IMR-90 (cell line): ENCODE measurements around the gene ZFR2. TPM values are rescaled to one million over a fixed set of nuclear protein-coding genes. Genes with fewer than 3 reads are reported as not detected.

Source experiments
- ATAC-seq: fragments of 200-7000 bp; cut with Tn5 transposase; 2 replicates; pipeline ENCODE4 v1.9.1; 2020; ENCODE audit warnings: low read depth, mild to moderate bottlenecking, moderate library complexity
- BruUV-seq: library from RNA; stranded (reverse); fragments of 400-500 nt; replicated peaks from 2 replicates; lab custom pipeline; 2021; lab: Mats Ljungman, UMichigan
- CTCF ChIA-PET: fragments of 300-600 bp; formaldehyde crosslinking; extraction: SDS; loops from one replicate; lab custom pipeline; 2021; ENCODE audit warnings: antibody characterized with exemption; lab: Yijun Ruan, JAX
- POLR2A ChIA-PET: fragments of 300-600 bp; sonication (Branson Sonifier 250); formaldehyde crosslinking; loops from one replicate; lab custom pipeline; 2022; ENCODE audit warnings: antibody characterized with exemption; ENCODE audit not compliant: unreplicated experiment; lab: Charles Lee
- DNase-seq: peaks from one replicate; pipeline ENCODE4 v3.0.0; 2013
- H2AFZ ChIP-seq: replicated peaks from 2 replicates; pipeline ENCODE3; 2013; ENCODE audit warnings: low read length, mild to moderate bottlenecking; ENCODE audit not compliant: poor library complexity
- H2AK5ac ChIP-seq: 2 replicates; pipeline ENCODE4 v1.6.1; 2013; ENCODE audit warnings: low read depth, low read length, inconsistent platforms
- H2AK9ac ChIP-seq: replicated peaks from 2 replicates; pipeline ENCODE3; 2013; ENCODE audit warnings: mild to moderate bottlenecking, low read depth, low read length, moderate library complexity; ENCODE audit not compliant: poor library complexity
- H2BK120ac ChIP-seq: 2 replicates; pipeline ENCODE4 v1.6.1; 2013; ENCODE audit warnings: low read depth, low read length, inconsistent platforms
- H2BK15ac ChIP-seq: 3 replicates; pipeline ENCODE4 v1.6.1; 2013; ENCODE audit warnings: low read depth, low read length, inconsistent platforms
- H2BK20ac ChIP-seq: 2 replicates; pipeline ENCODE4 v1.6.1; 2013; ENCODE audit warnings: low read depth, mild to moderate bottlenecking, inconsistent platforms, low read length, moderate library complexity
- H2BK5ac ChIP-seq: 2 replicates; pipeline ENCODE4 v1.6.1; 2013; ENCODE audit warnings: mild to moderate bottlenecking, low read depth, low read length, inconsistent platforms; ENCODE audit not compliant: poor library complexity, severe bottlenecking
- H3K14ac ChIP-seq: replicated peaks from 2 replicates; pipeline ENCODE4 v1.6.1; 2013; ENCODE audit warnings: low read depth, low read length, inconsistent platforms
- H3K18ac ChIP-seq: 2 replicates; pipeline ENCODE4 v1.6.1; 2013; ENCODE audit warnings: low read depth, low read length, control low read depth
- H3K23ac ChIP-seq: 2 replicates; pipeline ENCODE4 v1.6.1; 2013; ENCODE audit warnings: low read depth, low read length, inconsistent platforms
- H3K27ac ChIP-seq: 2 replicates; pipeline ENCODE4 v1.5.1; 2013; ENCODE audit warnings: mild to moderate bottlenecking, control low read depth, low read length; ENCODE audit not compliant: insufficient read depth
- H3K27me3 ChIP-seq: 2 replicates; pipeline ENCODE4 v1.6.1; 2013; ENCODE audit warnings: low read length; ENCODE audit not compliant: control insufficient read depth, insufficient read depth
- H3K36me3 ChIP-seq: 2 replicates; pipeline ENCODE4 v1.6.1; 2013; ENCODE audit warnings: low read length, mixed read lengths; ENCODE audit not compliant: control insufficient read depth, insufficient read depth
- H3K4ac ChIP-seq: 2 replicates; pipeline ENCODE4 v1.6.1; 2013; ENCODE audit warnings: low read depth, low read length, inconsistent platforms
- H3K4me1 ChIP-seq: 2 replicates; pipeline ENCODE4 v1.6.1; 2013; ENCODE audit warnings: low read length, mixed read lengths; ENCODE audit not compliant: control insufficient read depth, insufficient read depth
- H3K4me2 ChIP-seq: 2 replicates; pipeline ENCODE4 v1.6.1; 2013; ENCODE audit warnings: low read depth, mild to moderate bottlenecking, control low read depth, low read length, moderate library complexity
- H3K4me3 ChIP-seq: 2 replicates; pipeline ENCODE4 v1.5.1; 2013; ENCODE audit warnings: low read depth, mild to moderate bottlenecking, control low read depth, low read length, moderate library complexity; ENCODE audit not compliant: insufficient read depth
- H3K56ac ChIP-seq: 2 replicates; pipeline ENCODE4 v1.6.1; 2013; ENCODE audit warnings: low read length, inconsistent platforms; ENCODE audit not compliant: insufficient read depth; ENCODE audit errors: extremely low read depth
- H3K79me1 ChIP-seq, 2 experiments: 2 replicates each; pipeline ENCODE4 v1.6.1; 2013; ENCODE audit warnings: low read length in 2 of 2, inconsistent platforms in 1 of 2, low read depth in 1 of 2
- H3K9ac ChIP-seq: 2 replicates; pipeline ENCODE4 v1.6.1; 2013; ENCODE audit warnings: low read depth, low read length, control low read depth
- H3K9me1 ChIP-seq: 2 replicates; pipeline ENCODE4 v1.6.1; 2013; ENCODE audit warnings: low read length, inconsistent platforms; ENCODE audit not compliant: insufficient read depth
- H3K9me3 ChIP-seq: 2 replicates; pipeline ENCODE4 v1.6.1; 2013; ENCODE audit warnings: low read length; ENCODE audit not compliant: control insufficient read depth, insufficient read depth
- H4K20me1 ChIP-seq: 2 replicates; pipeline ENCODE4 v1.6.1; 2013; ENCODE audit warnings: low read length, inconsistent platforms; ENCODE audit not compliant: insufficient read depth
- H4K5ac ChIP-seq: 2 replicates; pipeline ENCODE4 v1.6.1; 2013; ENCODE audit warnings: mild to moderate bottlenecking, low read depth, low read length, control low read depth
- H4K8ac ChIP-seq, 2 experiments: 2 replicates each; pipeline ENCODE4 v1.6.1; 2013; ENCODE audit warnings: low read depth in 2 of 2, low read length in 2 of 2, control low read depth in 1 of 2, inconsistent platforms in 1 of 2
- H4K91ac ChIP-seq: 2 replicates; pipeline ENCODE4 v1.6.1; 2013; ENCODE audit warnings: low read depth, low read length, inconsistent platforms; ENCODE audit not compliant: insufficient read depth
- BHLHE40 ChIP-seq: fragments of 150-350 bp; IDR thresholded peaks from 2 replicates; pipeline ENCODE4 v1.6.1; 2016; ENCODE audit warnings: mild to moderate bottlenecking, low read depth, low read length
- CEBPB ChIP-seq: IDR thresholded peaks from 2 replicates; pipeline ENCODE4 v1.6.1; 2012; ENCODE audit warnings: low read depth, low read length, improper control_type of control experiment
- CTCF ChIP-seq: conservative IDR thresholded peaks from 2 replicates; pipeline ENCODE4 v1.5.1; 2012; ENCODE audit warnings: mild to moderate bottlenecking, low read depth, low read length, improper control_type of control experiment
- ELK1 ChIP-seq: fragments of 150-350 bp; IDR thresholded peaks from 2 replicates; pipeline ENCODE4 v1.6.1; 2016; ENCODE audit warnings: low read depth, mild to moderate bottlenecking, low read length, moderate library complexity, borderline replicate concordance
- FOS ChIP-seq: fragments of 150-350 bp; IDR thresholded peaks from 2 replicates; pipeline ENCODE4 v1.6.1; 2016; ENCODE audit warnings: low read depth, low read length
- MAFK ChIP-seq: IDR thresholded peaks from 2 replicates; pipeline ENCODE4 v1.6.1; 2012; ENCODE audit warnings: low read depth, low read length, improper control_type of control experiment
- MXI1 ChIP-seq: IDR thresholded peaks from 2 replicates; pipeline ENCODE4 v1.6.1; 2012; ENCODE audit warnings: low read depth, mild to moderate bottlenecking, low read length, moderate library complexity, borderline replicate concordance
- NFE2L2 ChIP-seq: fragments of 150-350 bp; IDR thresholded peaks from 2 replicates; pipeline ENCODE4 v1.6.1; 2016; ENCODE audit warnings: low read depth, mild to moderate bottlenecking, low read length
- POLR2A ChIP-seq: IDR thresholded peaks from 2 replicates; pipeline ENCODE4 v1.6.1; 2012; ENCODE audit warnings: mild to moderate bottlenecking, low read depth, low read length
- RAD21 ChIP-seq: IDR thresholded peaks from 2 replicates; pipeline ENCODE4 v1.6.1; 2012; ENCODE audit warnings: low read length, improper control_type of control experiment
- RFX5 ChIP-seq: IDR thresholded peaks from 2 replicates; pipeline ENCODE4 v1.8.0; 2012; ENCODE audit warnings: low read depth, mild to moderate bottlenecking, low read length, moderate library complexity
- SMC3 ChIP-seq: fragments of 150-350 bp; IDR thresholded peaks from 2 replicates; pipeline ENCODE4 v1.6.1; 2016; ENCODE audit warnings: low read depth, mild to moderate bottlenecking, antibody characterized with exemption, low read length, moderate library complexity
- WGBS, 2 experiments: methylation state at CpG; one replicate each; pipeline versions ENCODE4 v1.1.5 to v1.1.7; 2013; ENCODE audit warnings: missing lambda C conversion rate in 2 of 2; ENCODE audit not compliant: insufficient read length in 1 of 2; ENCODE audit errors: extremely low coverage in 2 of 2; 5-methylcytosine and 5-hydroxymethylcytosine counted together
- dilution Hi-C: fragments of 300-500 bp; cut with HindIII; formaldehyde crosslinking; loops from one replicate; pipeline ENCODE4 v1.14.3; 2018; ENCODE audit warnings: low sequenced_read_pairs; ENCODE audit not compliant: unreplicated experiment
- in situ Hi-C: fragments of 300-500 bp; cut with MboI; formaldehyde crosslinking; loops from 3 replicates; pipeline ENCODE4 v1.14.3; 2019; ENCODE audit warnings: low sequenced_read_pairs, inconsistent platforms, mixed read lengths
- intact Hi-C: fragments of 100-400 bp; cut with micrococcal nuclease; formaldehyde crosslinking; loops from 2 replicates; pipeline ENCODE4 v1.10.0; 2022
- polyA plus RNA-seq, 3 experiments: library from polyadenylated mRNA; depleted of rRNA; stranded (reverse); fragments of >200 nt; gene quantifications; 2 replicates each; pipeline ENCODE4 v1.2.3, GENCODE V29; 2012; ENCODE audit warnings: low replicate concordance in 1 of 3
- total RNA-seq: library from RNA; depleted of rRNA; stranded (reverse); fragments of >200 nt; gene quantifications from 2 replicates; pipeline ENCODE4 v1.2.3, GENCODE V29; 2012

ZFR2 gene
- total and polyA plus RNA-seq, 2 of the 4 experiments (the other 2 are of a cell fraction) = 0.19 TPM; not detected in 1

- Histone ChIP-seq H3K9ac (no peak overlapping the region), H3K18ac (no peak overlapping the region), H3K56ac (no peak overlapping the region), H4K8ac (no peak overlapping the region), H2AK9ac (no peak overlapping the region), H2AFZ (no peak overlapping the region), H3K27ac (no peak overlapping the region), H2BK20ac (no peak overlapping the region), H3K79me1 (no peaks in the 10 kb centered on the region), H3K36me3 (no peaks in the 10 kb centered on the region), H3K9me3 (no peaks in the 10 kb centered on the region), H3K9me1 (0 out of 2 replicates have a peak, but pooled peaks cover 2% of the 10 kb centered on the region), H3K4me3 (no peak overlapping the region), H4K91ac (no peak overlapping the region), H2BK5ac (no peak overlapping the region), H3K4me2 (no peak overlapping the region), H3K27me3 (peaks cover 24% of the 10 kb centered on the region), H3K4ac (no peak overlapping the region), H3K23ac (no peak overlapping the region), H4K20me1 (no peaks in the 10 kb centered on the region), H3K14ac (no peak overlapping the region), H2AK5ac (no peak overlapping the region), H4K5ac (no peak overlapping the region), H2BK120ac (no peak overlapping the region), H2BK15ac (no peak overlapping the region), H3K4me1 (no peaks in the 10 kb centered on the region)
- POLR2A ChIA-PET = no interaction called here
- ATAC-seq = no peak
- TF ChIP-seq CTCF (no peak), SMC3 (no peak), MAFK (no peak), BHLHE40 (no peak), CEBPB (no peak), MXI1 (no peak), FOS (no peak), RFX5 (no peak), NFE2L2 (no peak), ELK1 (no peak), RAD21 (no peak), POLR2A (no peak)
- intact Hi-C loops (no loop called here), in situ Hi-C loops (no loop called here), dilution Hi-C loops (no loop called here)
- DNase-seq = no peak
- CTCF ChIA-PET = no interaction called here
- no TSS peak for BruUV-seq
- WGBS, 2 experiments = 29% methylated on average over 7 of the region's 12 CpGs; no CpG with 5 or more reads in 1 of the 2 experiments
Measured at GRCh38 chr19:3826163-3826562, 42.7 kb downstream of the ZFR2 start.
